HL-60/S4 (cell line): ENCODE measurements around the gene SMARCA4.
"Not testable (repeated sequence)": the region's sequence is repeated elsewhere in the genome, so short reads cannot be mapped to it uniquely, and the experiment has no call there.

Experiments used
- in situ Hi-C: fragments of 300-500 bp; cut with MboI; formaldehyde crosslinking; loops from 2 replicates; pipeline ENCODE4 v1.14.3; 2022; ENCODE audit warnings: low sequenced_read_pairs

Gene SMARCA4

GRCh38 chr19:11092181-11092538 lies 131.3 kb downstream of the SMARCA4 start:
- in situ Hi-C loops = no loop called here

DNA sequence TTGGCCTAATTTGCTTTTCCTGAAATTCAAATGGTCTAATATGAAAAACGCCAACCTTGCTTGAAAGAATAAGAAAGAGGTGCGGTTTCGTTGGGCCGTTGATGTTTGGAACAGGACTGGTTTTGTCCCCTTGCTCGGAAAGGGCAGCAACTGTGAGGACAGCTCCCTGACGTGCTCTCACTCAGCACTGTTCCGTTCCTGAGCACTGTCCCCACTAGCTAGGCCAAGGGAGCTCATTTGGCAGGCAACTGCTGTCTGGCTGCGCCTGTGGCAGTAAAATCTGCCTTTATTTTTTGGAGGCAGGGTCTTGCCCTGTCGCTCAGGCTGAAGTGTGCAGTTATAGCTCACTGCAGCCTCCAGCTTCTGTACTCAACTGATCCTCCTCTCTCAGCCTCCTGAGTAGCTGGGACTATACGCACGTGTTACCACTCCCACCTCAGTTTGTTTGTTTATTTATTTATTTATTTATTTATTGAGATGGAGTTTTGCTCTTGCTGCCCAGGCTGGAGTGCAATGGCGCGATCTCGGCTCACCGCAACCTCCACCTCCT lies 132.9 kb downstream of the SMARCA4 start:
- in situ Hi-C loops = no loop called here

GRCh38 chr19:11094520-11094894 lies 133.7 kb downstream of the SMARCA4 start:
- in situ Hi-C loops = no loop called here

- in situ Hi-C loops = no loop called here
Measured at GRCh38 chr19:11096210-11096841, 135.5 kb downstream of the SMARCA4 start.

DNA sequence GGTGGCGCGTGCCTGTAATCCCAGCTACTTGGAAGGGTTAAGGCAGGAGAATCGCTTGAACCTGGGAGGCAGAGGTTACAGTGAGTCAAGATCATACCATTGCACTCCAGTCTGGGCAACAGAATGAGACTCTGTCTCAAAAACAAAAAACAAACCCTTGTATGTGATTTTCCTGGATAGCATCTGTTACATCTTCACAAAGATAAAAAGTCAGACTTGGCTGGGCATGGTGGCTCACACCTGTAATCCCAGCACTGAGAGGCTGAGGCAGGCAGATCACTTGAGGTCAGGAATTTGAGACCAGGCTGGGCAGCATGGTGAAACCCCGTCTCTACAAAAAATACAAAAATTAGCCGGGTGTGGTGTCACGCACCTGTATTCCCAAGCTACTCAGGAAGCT lies 136.5 kb downstream of the SMARCA4 start:
- in situ Hi-C loops = not testable (repeated sequence)

- in situ Hi-C loops = no loop called here
Measured at GRCh38 chr19:11098327-11098726, 137.5 kb downstream of the SMARCA4 start.

DNA sequence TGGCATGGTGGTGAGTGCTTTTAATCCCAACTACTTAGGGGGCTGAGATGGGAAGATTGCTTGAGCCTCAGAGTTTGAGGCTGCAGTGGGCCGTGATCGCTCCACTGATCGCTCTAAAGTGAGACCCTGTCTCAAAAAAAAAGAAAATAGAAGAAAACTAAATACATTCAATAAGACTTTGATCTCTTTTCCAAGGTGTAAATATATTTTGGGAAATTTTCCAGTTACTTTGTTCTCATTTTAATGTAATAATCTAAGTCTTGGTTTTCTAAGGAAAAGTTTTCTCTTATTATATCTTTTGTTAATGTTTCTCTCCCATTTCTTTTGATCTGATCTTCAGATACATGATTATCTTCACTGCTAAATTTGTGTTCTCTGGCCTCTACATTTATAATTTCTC lies 138.0 kb downstream of the SMARCA4 start:
- in situ Hi-C loops = no loop called here

DNA sequence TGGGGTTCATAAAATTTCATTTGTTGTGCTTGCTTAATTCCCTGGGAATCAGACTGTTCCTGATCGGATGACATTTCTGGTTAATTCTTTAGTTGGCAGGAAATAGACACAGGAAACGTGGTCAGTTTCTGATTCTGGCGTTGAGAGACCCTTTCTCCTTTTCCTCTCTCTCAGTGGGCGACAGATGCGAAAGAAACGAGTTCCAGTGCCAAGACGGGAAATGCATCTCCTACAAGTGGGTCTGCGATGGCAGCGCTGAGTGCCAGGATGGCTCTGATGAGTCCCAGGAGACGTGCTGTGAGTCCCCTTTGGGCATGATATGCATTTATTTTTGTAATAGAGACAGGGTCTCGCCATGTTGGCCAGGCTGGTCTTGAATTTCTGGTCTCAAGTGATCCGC lies 139.2 kb downstream of the SMARCA4 start:
- in situ Hi-C loops = loop anchor here (25.0 kb wide), 1 partner anchor 938 kb away; no protein-coding TSS in a partner anchor

DNA sequence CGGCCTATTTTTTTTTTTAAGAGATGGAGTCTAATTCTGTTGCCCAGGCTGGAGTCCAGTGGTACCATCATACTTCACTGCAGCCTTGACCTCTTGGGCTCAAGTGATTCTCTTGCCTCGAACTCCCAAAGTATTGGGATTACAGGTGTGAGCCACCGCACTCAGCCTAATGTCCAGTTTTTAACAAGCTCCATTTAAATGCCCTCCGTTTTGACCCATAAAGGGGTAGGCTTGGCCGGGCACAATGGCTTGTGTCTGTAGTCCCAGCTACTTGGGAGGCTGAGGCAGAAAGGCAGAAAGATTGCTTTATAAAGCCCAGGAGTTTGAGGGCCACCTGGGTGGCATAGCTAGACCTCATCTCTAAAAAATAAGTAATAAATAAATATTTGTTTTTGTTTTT lies 140.2 kb downstream of the SMARCA4 start:
- in situ Hi-C loops = loop anchor here (25.0 kb wide), 1 partner anchor 939 kb away; no protein-coding TSS in a partner anchor

GRCh38 chr19:11102944-11103343 lies 142.1 kb downstream of the SMARCA4 start:
- in situ Hi-C loops = loop anchor here (25.0 kb wide), 1 partner anchor 941 kb away; no protein-coding TSS in a partner anchor

DNA sequence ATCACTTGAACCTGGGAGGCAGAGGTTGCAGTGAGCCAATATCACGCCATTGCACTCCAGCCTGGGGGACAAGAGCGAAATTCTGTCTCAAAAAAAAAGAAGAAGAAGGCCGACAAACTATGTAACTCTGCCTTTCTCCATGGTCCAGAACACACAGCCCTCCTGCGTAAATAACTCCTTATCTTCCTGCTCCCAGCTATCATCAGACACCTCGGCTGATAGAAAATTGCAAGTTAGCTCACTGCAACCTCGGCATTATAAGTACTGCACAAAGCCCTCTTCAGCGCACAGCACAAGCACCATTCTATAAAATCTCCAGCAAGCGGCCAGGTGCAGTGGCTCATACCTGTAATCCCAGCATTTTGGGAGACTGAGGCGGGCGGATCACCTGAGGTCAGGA lies 142.8 kb downstream of the SMARCA4 start:
- in situ Hi-C loops = loop anchor here (25.0 kb wide), 1 partner anchor 941 kb away; no protein-coding TSS in a partner anchor

DNA sequence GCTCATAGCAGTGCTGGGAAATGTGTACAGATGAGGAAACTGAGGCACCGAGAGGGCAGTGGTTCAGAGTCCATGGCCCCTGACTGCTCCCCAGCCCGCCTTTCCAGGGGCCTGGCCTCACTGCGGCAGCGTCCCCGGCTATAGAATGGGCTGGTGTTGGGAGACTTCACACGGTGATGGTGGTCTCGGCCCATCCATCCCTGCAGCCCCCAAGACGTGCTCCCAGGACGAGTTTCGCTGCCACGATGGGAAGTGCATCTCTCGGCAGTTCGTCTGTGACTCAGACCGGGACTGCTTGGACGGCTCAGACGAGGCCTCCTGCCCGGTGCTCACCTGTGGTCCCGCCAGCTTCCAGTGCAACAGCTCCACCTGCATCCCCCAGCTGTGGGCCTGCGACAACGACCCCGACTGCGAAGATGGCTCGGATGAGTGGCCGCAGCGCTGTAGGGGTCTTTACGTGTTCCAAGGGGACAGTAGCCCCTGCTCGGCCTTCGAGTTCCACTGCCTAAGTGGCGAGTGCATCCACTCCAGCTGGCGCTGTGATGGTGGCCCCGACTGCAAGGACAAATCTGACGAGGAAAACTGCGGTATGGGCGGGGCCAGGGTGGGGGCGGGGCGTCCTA lies 144.3 kb downstream of the SMARCA4 start:
- in situ Hi-C loops = loop anchor here (25.0 kb wide), 1 partner anchor 943 kb away; no protein-coding TSS in a partner anchor

DNA sequence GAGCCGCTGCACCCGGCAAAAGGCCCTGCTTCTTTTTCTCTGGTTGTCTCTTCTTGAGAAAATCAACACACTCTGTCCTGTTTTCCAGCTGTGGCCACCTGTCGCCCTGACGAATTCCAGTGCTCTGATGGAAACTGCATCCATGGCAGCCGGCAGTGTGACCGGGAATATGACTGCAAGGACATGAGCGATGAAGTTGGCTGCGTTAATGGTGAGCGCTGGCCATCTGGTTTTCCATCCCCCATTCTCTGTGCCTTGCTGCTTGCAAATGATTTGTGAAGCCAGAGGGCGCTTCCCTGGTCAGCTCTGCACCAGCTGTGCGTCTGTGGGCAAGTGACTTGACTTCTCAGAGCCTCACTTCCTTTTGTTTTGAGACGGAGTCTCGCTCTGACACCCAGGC lies 145.6 kb downstream of the SMARCA4 start:
- in situ Hi-C loops = loop anchor here (25.0 kb wide), 1 partner anchor 944 kb away; no protein-coding TSS in a partner anchor

- in situ Hi-C loops = loop anchor here (25.0 kb wide), 1 partner anchor 946 kb away; no protein-coding TSS in a partner anchor
Measured at GRCh38 chr19:11108746-11109145, 147.9 kb downstream of the SMARCA4 start.

DNA sequence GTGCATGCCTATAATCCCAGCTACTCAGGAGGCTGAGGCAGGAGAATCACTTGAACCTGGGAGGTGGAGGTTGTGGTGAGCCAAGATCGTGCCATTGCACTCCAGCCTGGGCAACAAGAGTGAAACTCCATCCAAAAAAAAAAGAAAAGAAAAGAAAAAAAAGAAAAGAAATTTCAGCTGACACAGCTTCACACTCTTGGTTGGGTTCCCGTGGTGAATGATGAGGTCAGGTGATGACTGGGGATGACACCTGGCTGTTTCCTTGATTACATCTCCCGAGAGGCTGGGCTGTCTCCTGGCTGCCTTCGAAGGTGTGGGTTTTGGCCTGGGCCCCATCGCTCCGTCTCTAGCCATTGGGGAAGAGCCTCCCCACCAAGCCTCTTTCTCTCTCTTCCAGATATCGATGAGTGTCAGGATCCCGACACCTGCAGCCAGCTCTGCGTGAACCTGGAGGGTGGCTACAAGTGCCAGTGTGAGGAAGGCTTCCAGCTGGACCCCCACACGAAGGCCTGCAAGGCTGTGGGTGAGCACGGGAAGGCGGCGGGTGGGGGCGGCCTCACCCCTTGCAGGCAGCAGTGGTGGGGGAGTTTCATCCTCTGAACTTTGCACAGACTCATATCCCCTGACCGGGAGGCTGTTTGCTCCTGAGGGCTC lies 150.4 kb downstream of the SMARCA4 start:
- in situ Hi-C loops = loop anchor here (25.0 kb wide), 1 partner anchor 949 kb away; no protein-coding TSS in a partner anchor

GRCh38 chr19:11111771-11112144 lies 150.9 kb downstream of the SMARCA4 start:
- in situ Hi-C loops = loop anchor here (25.0 kb wide), 1 partner anchor 949 kb away; no protein-coding TSS in a partner anchor
